Upper lobe of left lung (tissue), 6 donors: Measurements from ENCODE around the gene GCH1. TPM values are rescaled to one million over a fixed set of nuclear protein-coding genes. Genes with fewer than 3 reads are reported as not detected.

Experiments
- ATAC-seq, 2 donors: fragments of 200-7000 bp; cut with Tn5 transposase; one replicate each; pipeline ENCODE4 v1.9.1; 2022; ENCODE audit warnings: mild to moderate bottlenecking in 2 of 2, moderate library complexity in 2 of 2; ENCODE audit not compliant: low FRiP score in 2 of 2
- DNase-seq, 2 donors: peaks; one replicate each; pipeline ENCODE4 v3.0.0-alpha.2; 2019 to 2020
- H3K27ac ChIP-seq, 4 donors: fragments of 200-600 bp; sonication (generic); one replicate each; pipeline ENCODE4 v1.5.1; 2016 to 2019
- H3K27me3 ChIP-seq, 4 donors: fragments of 200-600 bp; sonication (generic); one replicate each; pipeline ENCODE4 v1.5.1; 2017 to 2019
- H3K36me3 ChIP-seq, 4 donors: fragments of 200-600 bp; sonication (generic); one replicate each; pipeline ENCODE4 v1.5.1; 2016 to 2019
- H3K4me1 ChIP-seq, 4 donors: fragments of 200-600 bp; sonication (generic); one replicate each; pipeline ENCODE4 v1.5.1; 2018 to 2019
- H3K4me3 ChIP-seq, 4 donors: fragments of 200-600 bp; sonication (generic); one replicate each; pipeline ENCODE4 v1.5.1; 2017 to 2019; ENCODE audit warnings: mild to moderate bottlenecking in 2 of 4, moderate library complexity in 1 of 4
- H3K9me3 ChIP-seq, 4 donors: fragments of 200-600 bp; sonication (generic); one replicate each; pipeline ENCODE4 v1.5.1; 2018 to 2019
- CTCF ChIP-seq, 6 experiments: fragments of 450-650 bp in 4 of 6; fragments of 200-600 bp in 2 of 6; sonication (generic) in 2 of 6; IDR thresholded peaks; one replicate each; pipeline ENCODE4 v1.5.1; 2016 to 2019; ENCODE audit warnings: antibody characterized with exemption in 6 of 6
- EP300 ChIP-seq, 4 donors: sonication (generic); formaldehyde crosslinking; IDR thresholded peaks; one replicate each; pipeline ENCODE4 v1.5.1; 2017; ENCODE audit warnings: antibody characterized with exemption in 4 of 4, control low read depth in 2 of 4
- POLR2A ChIP-seq, 4 donors: fragments of 450-650 bp; IDR thresholded peaks; one replicate each; pipeline ENCODE4 v1.5.1; 2016 to 2017; ENCODE audit warnings: antibody characterized with exemption in 4 of 4, mild to moderate bottlenecking in 2 of 4
- POLR2AphosphoS5 ChIP-seq, 2 donors: sonication (generic); formaldehyde crosslinking; IDR thresholded peaks; one replicate each; pipeline ENCODE4 v1.5.1; 2017; ENCODE audit warnings: antibody characterized with exemption in 2 of 2
- WGBS, 2 donors: methylation state at CpG; one replicate each; pipeline ENCODE4 v1.1.5; 2017 to 2018; 5-methylcytosine and 5-hydroxymethylcytosine counted together
- total RNA-seq, 6 donors: library from RNA; depleted of rRNA in 4 of 6; stranded (reverse); fragments of >200 nt in 4 of 6; gene quantifications; one replicate each; pipeline versions ENCODE4 v1.1.0 to v1.2.1, GENCODE V29; 2016 to 2021
- donor health status: DM: no; HTN: no; CAD: no; lungs with moderate emphysema.
- donor health status: DM: no; HTN: yes; CAD: no; lungs with severe emphysema.

The GCH1 gene
- total RNA-seq, 6 donors from 2014 or later: 7.9 to 26.3 (median 19.5) TPM

- TF ChIP-seq POLR2AphosphoS5 (IDR thresholded peaks at IDR 0.05) (no peak), EP300 (IDR thresholded peaks at IDR 0.05) (no peak), POLR2A (IDR thresholded peaks at IDR 0.05) (no peak), CTCF (IDR thresholded peaks at IDR 0.05) (no peak)
- Histone ChIP-seq H3K9me3 (no peaks in the 10 kb centered on the region), H3K4me3 (no peak overlapping the region), H3K4me1 (peaks cover 0 to 5% (median 2%) of the 10 kb centered on the region in 4 donors), H3K36me3 (no peaks in the 10 kb centered on the region), H3K27ac (no peak overlapping the region), H3K27me3 (no peaks in the 10 kb centered on the region)
- ATAC-seq (no peak), DNase-seq (no peak)
- WGBS, 2 donors: 83 to 91% methylated on average over 10 of the region's 10 CpGs
Measured at GRCh38 chr14:54806616-54807015, 96.0 kb downstream of the GCH1 start.

GRCh38 chr14:54805445-54806322 is 96.9 kb downstream of the GCH1 start:
- H3K36me3 ChIP-seq: no peaks in the 10 kb centered on the region
- H3K27ac ChIP-seq: no peak overlapping the region
- 37 to 41% methylated on average over 20 to 23 of the region's 23 CpGs for WGBS, 2 donors
- H3K27me3 ChIP-seq: no peaks in the 10 kb centered on the region
- TF ChIP-seq CTCF (IDR thresholded peaks at IDR 0.05) (peak; percentile 81 to 87 (median 84)), POLR2A (IDR thresholded peaks at IDR 0.05) (no peak)
- no peaks in the 10 kb centered on the region for H3K9me3 ChIP-seq
- DNase-seq (peak; percentile 57 to 81), ATAC-seq (peak; percentile 85 to 92)
- H3K4me1 ChIP-seq: peaks cover 0 to 5% (median 2%) of the 10 kb centered on the region in 4 donors
- H3K4me3 ChIP-seq: no peak overlapping the region

- DNase-seq (no peak), ATAC-seq (no peak)
- Histone ChIP-seq H3K36me3 (no peaks in the 10 kb centered on the region), H3K4me1 (peaks cover 0 to 5% (median 2%) of the 10 kb centered on the region in 4 donors), H3K27me3 (no peaks in the 10 kb centered on the region), H3K9me3 (no peaks in the 10 kb centered on the region), H3K4me3 (no peak overlapping the region), H3K27ac (no peak overlapping the region)
- TF ChIP-seq CTCF (IDR thresholded peaks at IDR 0.05) (no peak), EP300 (IDR thresholded peaks at IDR 0.05) (no peak), POLR2A (IDR thresholded peaks at IDR 0.05) (no peak), POLR2AphosphoS5 (IDR thresholded peaks at IDR 0.05) (no peak)
- WGBS, 2 donors: 59 to 62% methylated on average over 6 of the region's 6 CpGs
Measured at GRCh38 chr14:54805070-54805444, 97.6 kb downstream of the GCH1 start.

- Histone ChIP-seq H3K27me3 (no peaks in the 10 kb centered on the region), H3K36me3 (no peaks in the 10 kb centered on the region), H3K4me3 (no peak overlapping the region), H3K27ac (no peak overlapping the region), H3K4me1 (peaks cover 0 to 5% (median 2%) of the 10 kb centered on the region in 4 donors), H3K9me3 (no peaks in the 10 kb centered on the region)
- DNase-seq (peak in 1 of 2 donors; percentile 52), ATAC-seq (no peak)
- 71 to 72% methylated on average over 16 of the region's 16 CpGs for whole genome bisulfite sequencing, 2 donors
- no peak for TF ChIP-seq POLR2A (IDR thresholded peaks at IDR 0.05)
- TF ChIP-seq CTCF (IDR thresholded peaks at IDR 0.05): no peak
- no peak for TF ChIP-seq POLR2AphosphoS5 (IDR thresholded peaks at IDR 0.05)
- no peak for TF ChIP-seq EP300 (IDR thresholded peaks at IDR 0.05)
Measured at GRCh38 chr14:54804538-54805041, 98.0 kb downstream of the GCH1 start.
